ENCODE results near the gene TOP3B.

Gene TOP3B

DNA sequence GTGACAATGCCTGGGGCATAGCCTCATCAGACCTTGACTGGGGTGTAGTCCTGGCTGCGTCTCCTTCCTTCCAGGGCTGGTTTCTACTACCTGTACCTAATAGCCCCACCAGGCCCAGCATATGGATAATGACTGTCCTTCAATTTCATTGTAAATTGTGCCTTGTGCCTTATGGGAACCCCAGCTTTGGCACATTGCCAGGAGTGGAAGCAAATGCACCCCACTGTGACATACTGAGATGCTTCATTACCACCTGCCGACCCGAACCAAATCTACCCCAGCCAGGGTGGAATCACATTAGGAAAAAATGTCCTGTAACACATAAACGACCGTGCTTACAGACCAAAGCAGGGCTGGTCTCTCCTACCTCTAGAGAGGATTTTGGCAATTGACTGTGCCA, 7.3 kb downstream of the TOP3B start:
- in situ Hi-C loops (cut with HindIII; ENCODE audit: low sequenced_read_pairs): no loop called here
- no peak overlapping the region for H3K4me3 ChIP-seq (ENCODE audit: low read depth, low read length)
- TF ChIP-seq, protein P1, sequence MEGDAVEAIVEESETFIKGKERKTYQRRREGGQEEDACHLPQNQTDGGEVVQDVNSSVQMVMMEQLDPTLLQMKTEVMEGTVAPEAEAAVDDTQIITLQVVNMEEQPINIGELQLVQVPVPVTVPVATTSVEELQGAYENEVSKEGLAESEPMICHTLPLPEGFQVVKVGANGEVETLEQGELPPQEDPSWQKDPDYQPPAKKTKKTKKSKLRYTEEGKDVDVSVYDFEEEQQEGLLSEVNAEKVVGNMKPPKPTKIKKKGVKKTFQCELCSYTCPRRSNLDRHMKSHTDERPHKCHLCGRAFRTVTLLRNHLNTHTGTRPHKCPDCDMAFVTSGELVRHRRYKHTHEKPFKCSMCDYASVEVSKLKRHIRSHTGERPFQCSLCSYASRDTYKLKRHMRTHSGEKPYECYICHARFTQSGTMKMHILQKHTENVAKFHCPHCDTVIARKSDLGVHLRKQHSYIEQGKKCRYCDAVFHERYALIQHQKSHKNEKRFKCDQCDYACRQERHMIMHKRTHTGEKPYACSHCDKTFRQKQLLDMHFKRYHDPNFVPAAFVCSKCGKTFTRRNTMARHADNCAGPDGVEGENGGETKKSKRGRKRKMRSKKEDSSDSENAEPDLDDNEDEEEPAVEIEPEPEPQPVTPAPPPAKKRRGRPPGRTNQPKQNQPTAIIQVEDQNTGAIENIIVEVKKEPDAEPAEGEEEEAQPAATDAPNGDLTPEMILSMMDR (IDR thresholded peaks at IDR 0.05; ENCODE audit: low read depth, low read length, missing control alignments): no peak
- DNase-seq (ENCODE audit: low read depth): no peak

DNA sequence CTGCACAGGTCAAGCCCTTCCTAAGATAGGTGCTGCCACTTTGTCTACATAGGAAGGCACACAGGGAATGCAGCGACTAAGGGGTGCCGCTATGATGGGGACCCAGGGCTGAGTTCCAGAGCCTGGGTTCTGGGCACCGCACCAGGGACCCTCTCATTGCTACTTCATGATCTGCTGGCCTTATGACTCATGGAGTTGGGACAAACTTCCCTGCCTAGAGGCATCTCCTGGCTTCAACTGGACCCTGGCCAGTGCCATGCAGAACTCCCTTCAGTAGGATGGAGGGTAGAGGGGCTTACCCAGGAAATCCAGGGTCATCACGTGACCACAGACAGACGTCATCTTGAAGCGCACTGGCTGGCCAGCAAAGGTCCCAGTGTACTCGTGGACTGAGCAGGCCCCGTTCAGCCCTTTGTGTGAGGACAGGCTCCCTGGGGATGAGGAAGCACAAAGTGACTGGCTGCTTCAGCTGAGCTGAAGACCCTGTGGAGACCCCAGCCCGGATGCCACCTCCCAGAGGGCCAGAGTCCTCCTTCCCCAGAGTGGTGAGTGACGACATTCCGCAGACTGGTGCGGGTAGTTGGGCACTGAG, 8.4 kb downstream of the TOP3B start:
- in situ Hi-C loops (cut with HindIII; ENCODE audit: low sequenced_read_pairs): no loop called here
- TF ChIP-seq, protein P1 (IDR thresholded peaks at IDR 0.05; ENCODE audit: low read depth, low read length, missing control alignments): no peak
- no peak overlapping the region for H3K4me3 ChIP-seq (ENCODE audit: low read depth, low read length)
- no peak for DNase-seq (ENCODE audit: low read depth)

DNA sequence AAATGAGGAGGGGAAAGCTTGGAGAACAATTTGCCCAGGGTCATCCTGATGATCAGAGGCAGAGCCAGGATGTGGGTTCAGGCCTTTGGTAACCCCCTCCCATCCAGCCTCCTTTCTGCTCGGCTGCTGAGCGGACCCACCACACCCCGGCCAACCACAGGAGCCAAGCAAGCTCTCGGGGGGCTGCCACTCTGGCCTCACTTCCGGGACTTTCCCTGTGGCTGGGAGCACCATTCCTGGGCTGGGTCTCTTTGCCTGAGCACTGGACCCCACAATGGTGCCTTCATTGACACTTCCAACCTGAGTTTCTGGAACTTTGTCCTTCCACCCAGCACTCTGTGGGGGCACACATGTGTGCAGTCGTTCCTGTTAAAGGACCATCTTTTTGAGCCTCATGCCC, 9.8 kb downstream of the TOP3B start:
- TF ChIP-seq, protein P1 (IDR thresholded peaks at IDR 0.05; ENCODE audit: low read depth, low read length, missing control alignments): no peak

DNA sequence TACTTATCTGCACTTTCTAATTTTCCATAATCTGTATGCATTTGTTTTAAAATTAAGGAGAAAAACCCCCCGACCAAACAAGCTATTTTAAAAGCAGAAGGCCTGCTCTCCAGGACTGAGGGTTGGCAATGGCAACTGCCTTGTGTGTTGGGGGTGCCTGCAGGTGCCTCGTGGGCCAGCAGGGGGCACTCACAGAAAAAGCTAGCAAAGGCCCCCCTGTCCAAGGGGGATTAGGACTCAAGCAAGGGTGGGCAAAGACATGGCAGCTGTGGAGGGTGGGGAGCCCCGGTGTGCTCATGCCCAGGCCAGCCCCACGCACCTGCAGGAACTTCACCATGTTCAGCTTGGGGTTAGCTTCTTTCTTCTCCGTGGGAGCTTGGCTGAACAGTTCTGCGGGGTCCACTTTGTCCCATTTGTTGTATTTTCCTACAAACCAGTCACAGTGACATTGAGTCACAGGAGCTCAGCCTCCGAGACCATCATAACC, 10.3 kb downstream of the TOP3B start:
- in situ Hi-C loops (cut with HindIII; ENCODE audit: low sequenced_read_pairs): no loop called here
- TF ChIP-seq, protein P1 (IDR thresholded peaks at IDR 0.05; ENCODE audit: low read depth, low read length, missing control alignments): peak; percentile 90
- no peak overlapping the region for H3K4me3 ChIP-seq (ENCODE audit: low read depth, low read length)
- DNase-seq (ENCODE audit: low read depth): no peak

More for the DNA sequence above, 9.8 kb downstream of the TOP3B start:
- in situ Hi-C loops (cut with HindIII; ENCODE audit: low sequenced_read_pairs): no loop called here
- DNase-seq (ENCODE audit: low read depth): no peak
- no peak overlapping the region for H3K4me3 ChIP-seq (ENCODE audit: low read depth, low read length)

DNA sequence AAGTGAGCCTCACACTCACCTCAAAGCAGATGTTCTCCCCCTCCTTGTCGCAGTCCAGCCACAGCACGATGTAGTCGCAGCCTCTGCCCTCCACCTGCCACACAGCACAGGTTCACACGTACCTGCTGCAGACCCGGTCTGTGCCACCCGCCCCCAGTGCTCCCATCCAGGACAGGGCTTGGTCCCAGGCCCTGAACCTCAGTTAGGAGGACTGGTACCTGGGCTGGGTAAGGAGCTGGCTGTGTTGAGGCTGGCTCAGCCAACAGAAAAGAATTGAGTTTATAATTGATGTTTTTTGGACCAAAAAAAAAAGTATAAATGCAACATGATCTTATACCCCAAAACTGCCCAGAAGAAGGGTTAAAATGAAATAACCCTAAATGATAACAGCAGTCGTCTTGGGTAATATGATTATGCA, 10.7 kb downstream of the TOP3B start:
- no peak for DNase-seq (ENCODE audit: low read depth)
- TF ChIP-seq, protein P1 (IDR thresholded peaks at IDR 0.05; ENCODE audit: low read depth, low read length, missing control alignments): no peak
- no peak overlapping the region for H3K4me3 ChIP-seq (ENCODE audit: low read depth, low read length)
- in situ Hi-C loops (cut with HindIII; ENCODE audit: low sequenced_read_pairs): no loop called here

DNA sequence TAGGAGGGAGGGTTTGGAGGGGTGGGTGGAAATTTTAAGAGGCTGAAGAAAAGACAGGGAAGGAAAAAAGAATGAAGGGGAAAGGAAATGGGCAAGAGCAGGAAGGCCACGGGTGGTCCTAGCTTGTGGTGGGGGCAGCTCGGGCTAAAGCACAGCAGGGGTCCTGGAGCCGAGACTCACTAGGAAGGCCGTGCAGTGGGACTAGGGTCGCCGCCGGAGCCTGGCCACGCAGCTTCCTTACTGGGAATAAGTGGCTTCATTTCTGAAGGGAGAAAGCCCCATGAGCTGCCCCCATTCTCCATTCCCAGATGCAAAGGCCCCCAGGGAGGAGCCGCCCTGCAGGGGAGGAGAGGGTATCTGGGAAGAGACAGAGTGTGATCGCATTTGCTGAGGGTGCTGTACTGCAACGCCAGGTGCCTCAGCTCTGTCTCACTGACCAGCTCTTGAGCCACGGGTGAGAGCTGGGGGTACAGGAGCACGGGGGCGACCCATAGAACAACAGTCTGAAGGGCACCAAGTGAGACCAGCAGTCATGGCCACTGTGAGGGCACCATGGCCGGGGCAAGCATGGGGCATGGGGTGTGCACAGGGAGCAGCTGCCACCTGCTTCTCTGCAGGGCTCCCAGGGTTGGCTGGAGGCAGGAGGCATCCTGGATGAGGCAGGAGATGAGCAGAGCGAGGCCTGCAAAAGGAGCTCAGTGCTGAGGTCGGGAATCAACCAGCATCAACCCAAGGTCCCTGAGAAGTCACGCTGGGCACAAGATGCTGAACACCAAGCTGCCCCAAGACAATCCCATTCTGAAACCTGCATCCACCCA, 11.6 kb downstream of the TOP3B start:
- H3K4me3 ChIP-seq (ENCODE audit: low read depth, low read length): no peak overlapping the region
- no peak for DNase-seq (ENCODE audit: low read depth)
- in situ Hi-C loops (cut with HindIII; ENCODE audit: low sequenced_read_pairs): no loop called here
- TF ChIP-seq, protein P1 (IDR thresholded peaks at IDR 0.05; ENCODE audit: low read depth, low read length, missing control alignments): no peak

Measured in astrocyte of the cerebellum (primary cell).